Sigmoid colon (tissue), 7 donors: ENCODE results near the gene ATP2B2. TPM values are rescaled to one million over a fixed set of nuclear protein-coding genes. Genes with fewer than 3 reads are reported as not detected.

Experiments
- DNase-seq: peaks from one replicate; pipeline ENCODE4 v3.0.0-alpha.2; 2019
- H3K27ac ChIP-seq, 4 donors: fragments of 200-600 bp; sonication (generic); one replicate each; pipeline ENCODE4 v1.5.1; 2016 to 2019; ENCODE audit warnings: mild to moderate bottlenecking in 1 of 4
- H3K27me3 ChIP-seq, 3 donors: fragments of 200-600 bp; sonication (generic); one replicate each; pipeline ENCODE4 v1.5.1; 2019; ENCODE audit warnings: mild to moderate bottlenecking in 1 of 3
- H3K36me3 ChIP-seq, 4 donors: fragments of 200-600 bp; sonication (generic); one replicate each; pipeline ENCODE4 v1.5.1; 2016 to 2019
- H3K4me1 ChIP-seq, 4 donors: fragments of 200-600 bp; sonication (generic); one replicate each; pipeline ENCODE4 v1.5.1; 2017 to 2019
- H3K4me3 ChIP-seq, 4 donors: fragments of 200-600 bp; sonication (generic); one replicate each; pipeline ENCODE4 v1.5.1; 2017 to 2019; ENCODE audit warnings: mild to moderate bottlenecking in 2 of 4, moderate library complexity in 1 of 4
- H3K9me3 ChIP-seq, 4 donors: fragments of 200-600 bp in 3 of 4; sonication (generic) in 3 of 4; one replicate each; pipeline versions ENCODE4 v1.5.1 to v1.6.1; 2013 to 2019
- EP300 ChIP-seq, 4 donors: sonication (generic); formaldehyde crosslinking; IDR thresholded peaks; one replicate each; pipeline ENCODE4 v1.6.1; 2017; ENCODE audit warnings: antibody characterized with exemption in 4 of 4
- POLR2A ChIP-seq, 2 donors: fragments of 450-650 bp; IDR thresholded peaks; one replicate each; pipeline ENCODE4 v1.6.1; 2016; ENCODE audit warnings: antibody characterized with exemption in 2 of 2, mild to moderate bottlenecking in 2 of 2, moderate library complexity in 2 of 2
- POLR2AphosphoS5 ChIP-seq, 4 donors: sonication (generic); formaldehyde crosslinking; IDR thresholded peaks; one replicate each; pipeline ENCODE4 v1.6.1; 2017; ENCODE audit warnings: antibody characterized with exemption in 4 of 4
- WGBS, 2 donors: extraction: QIAGEN DNeasy Blood & Tissue Kit; methylation state at CpG; one replicate each; pipeline ENCODE4 v1.1.7; 2013; 5-methylcytosine and 5-hydroxymethylcytosine counted together
- intact Hi-C: fragments of 100-400 bp; cut with DNase I; formaldehyde crosslinking; loops from one replicate; pipeline ENCODE4 v1.15.1; 2023
- polyA plus RNA-seq, 3 donors: library from polyadenylated mRNA; stranded (reverse); fragments of 200-250 nt; gene quantifications; one replicate each; pipeline ENCODE4 v1.2.3, GENCODE V29; 2013
- total RNA-seq, 4 donors: library from RNA; depleted of rRNA; stranded (reverse); fragments of >200 nt; gene quantifications; one replicate each; pipeline ENCODE4 v1.1.0, GENCODE V29; 2016
- TF ChIP-seq, protein P1 (sequence below), 4 experiments: fragments of 450-650 bp in 3 of 4; fragments of 200-600 bp in 1 of 4; IDR thresholded peaks; one replicate each; pipeline ENCODE4 v1.5.1; 2016 to 2019; ENCODE audit warnings: antibody characterized with exemption in 4 of 4, mild to moderate bottlenecking in 3 of 4, moderate library complexity in 2 of 4
- donor health status: healthy with polysubstance abuse.
- donor health status: Bipolar disorder and iron deficiency.
- donor health status: healthy.

The ATP2B2 gene
- total and polyA plus RNA-seq, 7 donors = under 0.01 to 0.83 (median 0.23) TPM; not detected in 3

- intact Hi-C loops = no loop called here
- H3K27ac ChIP-seq = no peak overlapping the region
- no peak for DNase-seq
- no peak for TF ChIP-seq EP300 (IDR thresholded peaks at IDR 0.05)
- no peak for TF ChIP-seq POLR2AphosphoS5 (IDR thresholded peaks at IDR 0.05)
- no peak for TF ChIP-seq POLR2A (IDR thresholded peaks at IDR 0.05)
- TF ChIP-seq, protein P1, sequence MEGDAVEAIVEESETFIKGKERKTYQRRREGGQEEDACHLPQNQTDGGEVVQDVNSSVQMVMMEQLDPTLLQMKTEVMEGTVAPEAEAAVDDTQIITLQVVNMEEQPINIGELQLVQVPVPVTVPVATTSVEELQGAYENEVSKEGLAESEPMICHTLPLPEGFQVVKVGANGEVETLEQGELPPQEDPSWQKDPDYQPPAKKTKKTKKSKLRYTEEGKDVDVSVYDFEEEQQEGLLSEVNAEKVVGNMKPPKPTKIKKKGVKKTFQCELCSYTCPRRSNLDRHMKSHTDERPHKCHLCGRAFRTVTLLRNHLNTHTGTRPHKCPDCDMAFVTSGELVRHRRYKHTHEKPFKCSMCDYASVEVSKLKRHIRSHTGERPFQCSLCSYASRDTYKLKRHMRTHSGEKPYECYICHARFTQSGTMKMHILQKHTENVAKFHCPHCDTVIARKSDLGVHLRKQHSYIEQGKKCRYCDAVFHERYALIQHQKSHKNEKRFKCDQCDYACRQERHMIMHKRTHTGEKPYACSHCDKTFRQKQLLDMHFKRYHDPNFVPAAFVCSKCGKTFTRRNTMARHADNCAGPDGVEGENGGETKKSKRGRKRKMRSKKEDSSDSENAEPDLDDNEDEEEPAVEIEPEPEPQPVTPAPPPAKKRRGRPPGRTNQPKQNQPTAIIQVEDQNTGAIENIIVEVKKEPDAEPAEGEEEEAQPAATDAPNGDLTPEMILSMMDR (IDR thresholded peaks at IDR 0.05) = no peak
- WGBS, 2 donors = 80 to 91% methylated on average over 3 of the region's 3 CpGs
- H3K9me3 ChIP-seq = no peaks in the 10 kb centered on the region
- H3K36me3 ChIP-seq = no peaks in the 10 kb centered on the region
- H3K4me1 ChIP-seq = no peaks in the 10 kb centered on the region
- H3K4me3 ChIP-seq = no peak overlapping the region
- H3K27me3 ChIP-seq = no peaks in the 10 kb centered on the region
Observed at GRCh38 chr3:10404876-10405275, 100.5 kb downstream of the ATP2B2 start.

DNA sequence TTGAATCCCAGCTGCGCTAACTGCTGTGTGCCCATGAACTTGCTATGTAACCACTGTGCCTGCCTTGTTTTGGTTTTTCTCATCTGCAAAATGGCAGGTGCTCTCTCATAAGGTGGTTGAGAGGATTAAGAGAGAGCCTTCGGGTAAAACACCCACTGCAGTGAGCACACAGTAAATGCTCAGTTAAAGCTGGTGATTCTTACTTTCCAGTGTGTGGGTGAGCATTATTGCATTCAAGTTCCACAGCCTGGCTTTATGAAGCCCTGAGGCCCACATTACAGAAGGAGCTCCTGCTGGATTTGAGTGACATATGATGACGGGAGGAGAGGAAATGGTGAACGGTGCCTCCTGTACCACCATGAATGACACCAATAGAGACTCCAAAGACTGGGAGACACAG is 101.0 kb downstream of the ATP2B2 start:
- no peaks in the 10 kb centered on the region for H3K36me3 ChIP-seq
- H3K4me3 ChIP-seq = no peak overlapping the region
- intact Hi-C loops = no loop called here
- H3K9me3 ChIP-seq = no peaks in the 10 kb centered on the region
- no peak for TF ChIP-seq POLR2AphosphoS5 (IDR thresholded peaks at IDR 0.05)
- TF ChIP-seq, protein P1 (IDR thresholded peaks at IDR 0.05) = no peak
- TF ChIP-seq POLR2A (IDR thresholded peaks at IDR 0.05) = no peak
- no peak for TF ChIP-seq EP300 (IDR thresholded peaks at IDR 0.05)
- 71 to 83% methylated on average over 4 of the region's 4 CpGs for WGBS, 2 donors
- H3K27me3 ChIP-seq = no peaks in the 10 kb centered on the region
- no peak for DNase-seq
- no peaks in the 10 kb centered on the region for H3K4me1 ChIP-seq
- H3K27ac ChIP-seq = no peak overlapping the region

DNA sequence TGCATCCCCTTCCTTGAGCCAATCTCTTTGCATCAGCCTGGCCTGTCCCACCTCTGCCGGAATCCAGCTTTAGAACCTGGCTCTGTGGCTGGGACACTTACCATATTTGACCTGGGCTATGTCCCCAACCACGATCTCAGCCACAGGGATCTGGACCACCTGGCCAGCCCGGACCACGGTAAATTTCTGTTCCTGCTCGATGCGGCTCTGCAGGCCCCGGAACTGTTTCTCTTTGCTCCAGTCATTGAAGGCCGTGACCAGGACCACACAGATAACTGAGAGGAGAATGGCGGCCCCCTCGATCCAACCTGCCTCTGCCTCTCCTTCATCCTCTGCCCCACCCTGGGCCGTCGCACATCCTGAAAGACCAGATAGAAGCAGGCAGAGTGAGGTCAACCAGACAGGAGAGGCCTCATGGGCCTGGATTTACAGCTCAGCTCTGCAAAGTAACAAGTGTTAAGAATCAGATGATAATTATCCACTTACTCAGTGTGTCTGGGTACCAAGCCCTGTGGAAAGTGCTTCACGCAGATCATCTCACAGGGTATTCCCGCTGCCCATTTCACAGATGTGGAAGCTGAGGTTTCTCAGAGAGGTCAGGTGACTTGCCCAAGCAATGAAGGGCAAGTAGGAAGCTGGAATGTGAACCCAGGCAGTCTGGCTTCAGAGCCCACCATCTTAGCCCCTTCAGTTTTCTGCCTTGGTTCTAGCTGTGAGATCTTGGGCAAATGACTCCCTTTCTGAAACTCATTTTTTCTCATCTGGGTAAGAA is 103.2 kb downstream of the ATP2B2 start:
- Histone ChIP-seq H3K9me3 (no peaks in the 10 kb centered on the region), H3K4me1 (no peaks in the 10 kb centered on the region), H3K27me3 (no peaks in the 10 kb centered on the region), H3K36me3 (no peaks in the 10 kb centered on the region), H3K27ac (no peak overlapping the region), H3K4me3 (no peak overlapping the region)
- no peak for DNase-seq
- intact Hi-C loops = no loop called here
- TF ChIP-seq EP300 (IDR thresholded peaks at IDR 0.05) (no peak), POLR2A (IDR thresholded peaks at IDR 0.05) (no peak), POLR2AphosphoS5 (IDR thresholded peaks at IDR 0.05) (no peak)
- TF ChIP-seq, protein P1 (IDR thresholded peaks at IDR 0.05) = no peak
- WGBS, 2 donors = 94% methylated on average over 14 of the region's 14 CpGs

DNA sequence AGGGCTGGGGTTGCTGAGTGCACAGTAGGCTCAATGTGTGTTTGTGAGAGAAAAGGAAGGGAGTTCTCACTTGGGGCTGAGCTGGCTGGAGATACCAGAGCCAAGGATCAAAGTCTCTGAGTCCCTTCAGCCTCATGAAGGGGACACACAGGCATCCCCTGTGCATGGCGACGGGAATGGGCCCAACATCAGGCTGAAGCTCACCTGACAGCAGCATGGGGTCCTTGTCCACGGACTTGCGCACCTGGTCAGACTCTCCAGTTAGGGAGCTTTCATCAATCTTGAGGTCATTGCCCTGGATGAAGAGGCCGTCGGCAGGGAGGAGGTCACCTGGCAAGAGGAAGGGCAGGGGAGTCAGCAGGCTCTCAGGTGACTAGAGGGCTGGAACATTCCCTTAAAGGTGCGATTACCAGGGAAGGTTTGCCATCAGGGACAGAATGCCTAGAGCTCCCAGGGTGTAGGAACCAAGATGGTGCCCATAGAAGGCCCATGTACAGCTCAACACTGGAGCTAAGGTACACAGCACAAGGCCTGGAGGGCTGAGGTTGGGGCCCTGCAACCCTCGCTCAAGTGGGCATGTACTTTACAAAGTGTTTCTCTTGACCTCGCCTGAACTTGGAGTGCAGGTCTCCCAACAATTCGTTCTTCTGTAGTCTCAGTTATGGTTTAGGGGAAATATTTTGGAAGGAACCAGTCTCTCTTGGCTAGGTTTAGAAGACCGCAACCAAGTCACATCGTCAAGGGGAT is 104.5 kb downstream of the ATP2B2 start:
- WGBS, 2 donors = 91% methylated on average over 12 of the region's 12 CpGs
- intact Hi-C loops = no loop called here
- H3K36me3 ChIP-seq = no peaks in the 10 kb centered on the region

DNA sequence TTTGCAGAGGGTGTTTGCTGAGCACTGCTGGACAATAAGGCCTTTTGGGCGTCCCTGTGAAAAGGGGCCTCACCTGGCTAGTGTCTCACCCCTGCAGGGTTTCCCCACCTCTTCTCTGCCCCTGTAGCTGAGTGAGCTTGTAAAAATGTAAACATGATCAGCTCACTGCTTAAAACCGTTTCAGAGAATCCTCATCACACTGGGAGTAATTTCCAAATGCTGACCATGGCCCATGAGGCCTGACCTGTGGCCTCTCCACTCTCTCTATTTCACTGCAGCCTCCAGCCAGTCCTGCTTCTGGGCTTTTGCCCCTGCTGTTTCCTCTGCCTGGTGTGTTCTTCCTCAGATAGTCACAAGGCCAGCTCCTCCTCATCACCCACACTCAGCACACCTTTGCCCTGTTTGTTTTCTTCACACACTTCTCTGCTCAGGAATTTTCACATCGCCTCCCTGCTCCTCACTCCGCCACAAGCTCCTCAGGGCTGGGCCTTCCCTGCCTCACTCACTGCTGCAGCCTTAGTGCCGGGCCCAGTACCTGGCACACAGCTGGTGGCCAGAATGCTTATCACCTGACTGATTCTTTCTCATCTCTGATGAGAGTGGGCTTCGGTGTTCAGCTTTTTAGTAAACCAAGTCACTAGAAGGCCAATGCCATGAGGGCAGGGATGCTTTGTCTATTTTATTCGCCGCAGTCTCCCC is 105.2 kb downstream of the ATP2B2 start:
- TF ChIP-seq POLR2AphosphoS5 (IDR thresholded peaks at IDR 0.05) (no peak), EP300 (IDR thresholded peaks at IDR 0.05) (no peak), POLR2A (IDR thresholded peaks at IDR 0.05) (no peak)
- TF ChIP-seq, protein P1 (IDR thresholded peaks at IDR 0.05) = no peak
- no peaks in the 10 kb centered on the region for H3K9me3 ChIP-seq
- no peak overlapping the region for H3K27ac ChIP-seq
- H3K4me3 ChIP-seq = no peak overlapping the region
- H3K4me1 ChIP-seq = no peaks in the 10 kb centered on the region
- intact Hi-C loops = no loop called here
- no peak for DNase-seq
- WGBS, 2 donors = 80 to 83% methylated on average over 8 of the region's 8 CpGs
- no peaks in the 10 kb centered on the region for H3K27me3 ChIP-seq
- no peaks in the 10 kb centered on the region for H3K36me3 ChIP-seq

More for the DNA sequence above, 104.5 kb downstream of the ATP2B2 start:
- Histone ChIP-seq H3K4me3 (no peak overlapping the region), H3K4me1 (no peaks in the 10 kb centered on the region), H3K9me3 (no peaks in the 10 kb centered on the region), H3K27ac (no peak overlapping the region), H3K27me3 (no peaks in the 10 kb centered on the region)
- TF ChIP-seq POLR2A (IDR thresholded peaks at IDR 0.05) (no peak), EP300 (IDR thresholded peaks at IDR 0.05) (no peak), POLR2AphosphoS5 (IDR thresholded peaks at IDR 0.05) (no peak)
- no peak for DNase-seq
